HG03469 (cell line): ENCODE results near the gene MYCBPAP.

Experiments
- ATAC-seq: cut with Tn5 transposase; IDR thresholded peaks from one replicate; pipeline ENCODE4 v1.9.1; 2021; ENCODE audit warnings: mild to moderate bottlenecking, moderate library complexity, moderate number of reproducible peaks; ENCODE audit not compliant: unreplicated experiment

Gene MYCBPAP

DNA sequence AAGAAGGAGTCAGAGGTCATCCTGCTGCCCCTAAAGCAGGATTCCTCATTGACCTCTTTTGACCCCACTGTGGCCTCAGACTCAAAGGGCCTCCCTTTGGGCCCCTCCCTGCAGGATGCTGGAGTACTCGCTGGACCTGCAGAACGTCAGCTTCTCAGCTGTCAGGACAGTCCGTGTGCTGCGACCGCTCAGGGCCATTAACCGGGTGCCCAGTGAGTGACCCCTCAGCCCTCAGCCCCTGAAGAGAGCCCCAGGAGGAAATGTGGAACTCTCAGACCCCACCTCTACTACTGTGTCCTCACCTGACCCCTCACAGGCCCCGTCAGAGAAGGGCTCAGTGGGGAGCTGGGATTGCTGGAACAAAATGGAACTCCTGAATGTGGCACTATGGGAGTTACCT is 61.4 kb downstream of the MYCBPAP start:
- ATAC-seq, result no peak

- no peak for ATAC-seq
Observed at GRCh38 chr17:50570032-50570431, 61.8 kb downstream of the MYCBPAP start.

- ATAC-seq, result no peak
Observed at GRCh38 chr17:50570528-50570927, 62.3 kb downstream of the MYCBPAP start.

DNA sequence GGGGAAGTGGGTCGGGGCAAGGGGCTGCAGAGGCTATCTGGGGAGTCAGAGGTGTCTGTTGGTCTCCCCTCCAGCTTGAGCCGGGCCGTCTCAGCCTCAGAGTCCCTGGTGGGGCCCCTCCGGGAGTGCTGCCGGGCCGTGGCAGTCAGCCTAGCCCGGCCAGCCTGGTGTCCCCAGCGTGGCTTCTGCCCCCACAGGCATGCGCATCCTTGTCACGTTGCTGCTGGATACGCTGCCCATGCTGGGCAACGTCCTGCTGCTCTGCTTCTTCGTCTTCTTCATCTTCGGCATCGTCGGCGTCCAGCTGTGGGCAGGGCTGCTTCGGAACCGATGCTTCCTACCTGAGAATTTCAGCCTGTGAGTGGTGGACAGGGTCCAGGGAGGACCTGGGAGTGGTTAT is 63.4 kb downstream of the MYCBPAP start:
- ATAC-seq, result no peak

DNA sequence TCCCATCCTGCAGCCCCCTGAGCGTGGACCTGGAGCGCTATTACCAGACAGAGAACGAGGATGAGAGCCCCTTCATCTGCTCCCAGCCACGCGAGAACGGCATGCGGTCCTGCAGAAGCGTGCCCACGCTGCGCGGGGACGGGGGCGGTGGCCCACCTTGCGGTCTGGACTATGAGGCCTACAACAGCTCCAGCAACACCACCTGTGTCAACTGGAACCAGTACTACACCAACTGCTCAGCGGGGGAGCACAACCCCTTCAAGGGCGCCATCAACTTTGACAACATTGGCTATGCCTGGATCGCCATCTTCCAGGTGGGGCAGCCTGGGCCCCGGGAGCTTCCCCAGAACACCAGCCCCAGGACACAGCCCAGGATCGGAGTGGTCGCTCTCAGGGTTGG is 64.3 kb downstream of the MYCBPAP start:
- ATAC-seq, result no peak

- no peak for ATAC-seq
Observed at GRCh38 chr17:50573866-50574611, 65.8 kb downstream of the MYCBPAP start.

DNA sequence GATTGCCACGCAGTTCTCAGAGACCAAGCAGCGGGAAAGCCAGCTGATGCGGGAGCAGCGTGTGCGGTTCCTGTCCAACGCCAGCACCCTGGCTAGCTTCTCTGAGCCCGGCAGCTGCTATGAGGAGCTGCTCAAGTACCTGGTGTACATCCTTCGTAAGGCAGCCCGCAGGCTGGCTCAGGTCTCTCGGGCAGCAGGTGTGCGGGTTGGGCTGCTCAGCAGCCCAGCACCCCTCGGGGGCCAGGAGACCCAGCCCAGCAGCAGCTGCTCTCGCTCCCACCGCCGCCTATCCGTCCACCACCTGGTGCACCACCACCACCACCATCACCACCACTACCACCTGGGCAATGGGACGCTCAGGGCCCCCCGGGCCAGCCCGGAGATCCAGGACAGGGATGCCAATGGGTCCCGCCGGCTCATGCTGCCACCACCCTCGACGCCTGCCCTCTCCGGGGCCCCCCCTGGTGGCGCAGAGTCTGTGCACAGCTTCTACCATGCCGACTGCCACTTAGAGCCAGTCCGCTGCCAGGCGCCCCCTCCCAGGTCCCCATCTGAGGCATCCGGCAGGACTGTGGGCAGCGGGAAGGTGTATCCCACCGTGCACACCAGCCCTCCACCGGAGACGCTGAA is 67.5 kb downstream of the MYCBPAP start:
- ATAC-seq, result no peak

- no peak for ATAC-seq
Observed at GRCh38 chr17:50576864-50577263, 68.6 kb downstream of the MYCBPAP start.

GRCh38 chr17:50577451-50577954 is 69.3 kb downstream of the MYCBPAP start:
- no peak for ATAC-seq

DNA sequence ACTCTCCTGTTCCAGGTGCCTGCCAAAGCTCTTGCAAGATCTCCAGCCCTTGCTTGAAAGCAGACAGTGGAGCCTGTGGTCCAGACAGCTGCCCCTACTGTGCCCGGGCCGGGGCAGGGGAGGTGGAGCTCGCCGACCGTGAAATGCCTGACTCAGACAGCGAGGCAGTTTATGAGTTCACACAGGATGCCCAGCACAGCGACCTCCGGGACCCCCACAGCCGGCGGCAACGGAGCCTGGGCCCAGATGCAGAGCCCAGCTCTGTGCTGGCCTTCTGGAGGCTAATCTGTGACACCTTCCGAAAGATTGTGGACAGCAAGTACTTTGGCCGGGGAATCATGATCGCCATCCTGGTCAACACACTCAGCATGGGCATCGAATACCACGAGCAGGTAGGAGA is 69.9 kb downstream of the MYCBPAP start:
- no peak for ATAC-seq

DNA sequence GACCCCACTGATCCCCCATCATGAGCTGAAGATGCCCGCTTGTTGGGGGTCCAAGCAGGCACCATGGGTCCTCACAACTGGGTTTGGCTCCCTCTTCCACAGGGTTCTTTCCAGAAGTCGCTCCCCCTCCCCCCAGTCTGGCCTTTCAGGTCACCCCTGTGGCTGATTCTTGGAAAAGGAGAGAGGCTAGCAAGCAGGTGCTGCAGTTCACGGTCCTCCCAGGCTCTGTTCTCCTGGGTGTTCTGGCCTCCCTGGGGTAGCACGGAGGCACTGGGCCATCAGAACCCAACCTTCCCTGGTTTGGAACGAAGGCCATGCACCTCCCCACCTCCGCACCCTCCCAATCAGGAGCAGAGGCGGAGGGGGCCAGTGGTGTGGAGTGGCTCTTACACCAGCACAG is 71.2 kb downstream of the MYCBPAP start:
- no peak for ATAC-seq

DNA sequence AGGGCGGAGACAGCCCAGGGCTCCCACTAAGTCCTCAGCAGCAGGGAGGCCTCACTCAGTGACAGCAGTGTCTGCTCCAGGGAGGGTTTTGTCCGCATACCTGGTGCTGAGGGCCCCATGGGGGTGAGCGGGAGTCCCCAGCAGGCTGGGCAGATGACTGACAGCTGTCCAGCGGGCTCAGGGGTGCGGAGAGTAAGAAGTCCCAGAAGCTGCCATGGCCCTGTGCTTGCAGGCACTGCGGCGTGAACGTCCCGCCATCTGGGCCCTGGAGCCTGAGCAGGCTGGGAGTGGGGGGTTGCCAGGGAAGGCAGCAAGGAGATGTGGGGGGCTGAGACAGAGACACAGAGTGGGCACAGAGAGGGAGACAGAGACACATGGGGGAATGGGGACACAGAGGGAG is 72.4 kb downstream of the MYCBPAP start:
- ATAC-seq, result no peak
